ENCODE measurements around the gene WDR54.

GRCh38 chr2:74429487-74430451 lies 8.2 kb downstream of the WDR54 start:
- TF ChIP-seq CTCF (IDR thresholded peaks at IDR 0.05; ENCODE audit: low read depth, low read length, poor library complexity, severe bottlenecking) (no peak), EZH2phosphoT487 (IDR thresholded peaks at IDR 0.05; ENCODE audit: borderline replicate concordance, low read length) (no peak)
